Stimulated activated CD8-positive, alpha-beta memory T cell treated with anti-CD3 and anti-CD28 coated beads, Interleukin-15, amount 100 ng/mL, for 48 hours (primary cell): Measurements from ENCODE around the gene TMPRSS13.
"Not testable (repeated sequence)": the region's sequence is repeated elsewhere in the genome, so short reads cannot be mapped to it uniquely, and the experiment has no call there.

Experiments used
- DNase-seq, 2 donors: peaks; one replicate each; pipeline ENCODE4 v3.0.0-alpha.2; 2020; ENCODE audit warnings: low read depth in 2 of 2

The TMPRSS13 gene

DNA sequence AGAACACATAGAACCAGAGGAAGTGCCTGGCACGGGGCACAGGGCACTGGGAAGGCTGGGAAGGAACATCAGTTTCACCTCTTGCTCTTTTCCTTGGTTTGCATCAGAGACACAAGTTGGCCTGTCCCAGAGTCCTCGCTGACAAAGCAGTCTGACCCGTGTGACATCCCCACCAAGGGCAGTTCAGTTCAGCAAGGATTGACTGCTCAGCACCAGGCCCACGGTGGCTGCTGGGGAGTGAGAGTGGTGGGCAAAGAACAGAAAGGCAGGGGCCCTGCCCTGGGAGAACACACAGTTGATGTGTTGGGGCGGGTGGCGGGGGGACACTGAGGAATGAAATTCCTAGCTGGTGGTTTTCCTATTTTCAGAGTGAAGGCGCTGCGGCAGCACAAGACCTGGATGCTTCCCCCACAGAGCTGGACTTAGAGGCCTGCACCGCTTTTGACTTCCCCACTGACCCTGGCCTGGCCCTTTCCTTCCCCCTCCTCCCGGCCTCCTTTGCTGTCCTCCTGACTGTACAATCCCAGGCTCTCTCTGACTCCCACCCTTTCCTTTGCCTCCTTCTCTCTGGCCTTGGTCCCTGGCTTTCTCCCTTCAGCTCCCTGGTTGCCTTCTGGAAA lies 2.2 kb upstream of the TMPRSS13 start:
- no peak for DNase-seq

DNA sequence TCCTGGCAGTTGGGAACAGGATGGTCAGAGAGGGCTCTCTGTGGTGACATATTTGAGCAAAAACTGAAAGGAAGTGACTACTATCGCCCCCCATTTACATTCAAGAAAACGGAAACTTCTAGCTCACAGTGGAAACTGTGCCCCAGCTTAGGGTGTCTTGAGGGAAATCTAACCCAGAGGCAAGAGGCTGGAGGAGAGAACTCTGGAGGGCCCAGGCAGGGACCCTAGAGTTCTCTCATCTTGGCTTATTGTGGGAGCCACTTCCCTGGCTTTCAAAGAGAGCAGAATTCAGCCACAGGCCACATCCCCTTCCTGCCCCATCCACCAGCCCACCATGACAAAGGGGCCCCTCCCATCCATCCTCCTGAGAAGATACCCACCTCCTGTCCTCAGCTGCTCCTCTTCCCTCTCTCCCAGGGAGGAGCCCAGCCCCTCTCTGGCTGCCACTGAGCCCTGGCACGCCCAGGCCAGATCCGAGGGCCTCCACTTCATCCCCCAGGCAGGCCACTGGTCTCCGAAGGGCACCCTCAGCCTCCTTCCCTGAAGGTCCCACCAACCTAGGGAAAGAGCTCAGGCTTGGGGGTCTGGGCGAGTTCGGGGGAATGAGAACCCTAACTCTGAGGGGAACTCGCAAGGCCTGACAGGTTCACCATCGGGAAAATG lies 1.6 kb upstream of the TMPRSS13 start:
- DNase-seq, result no peak

DNA sequence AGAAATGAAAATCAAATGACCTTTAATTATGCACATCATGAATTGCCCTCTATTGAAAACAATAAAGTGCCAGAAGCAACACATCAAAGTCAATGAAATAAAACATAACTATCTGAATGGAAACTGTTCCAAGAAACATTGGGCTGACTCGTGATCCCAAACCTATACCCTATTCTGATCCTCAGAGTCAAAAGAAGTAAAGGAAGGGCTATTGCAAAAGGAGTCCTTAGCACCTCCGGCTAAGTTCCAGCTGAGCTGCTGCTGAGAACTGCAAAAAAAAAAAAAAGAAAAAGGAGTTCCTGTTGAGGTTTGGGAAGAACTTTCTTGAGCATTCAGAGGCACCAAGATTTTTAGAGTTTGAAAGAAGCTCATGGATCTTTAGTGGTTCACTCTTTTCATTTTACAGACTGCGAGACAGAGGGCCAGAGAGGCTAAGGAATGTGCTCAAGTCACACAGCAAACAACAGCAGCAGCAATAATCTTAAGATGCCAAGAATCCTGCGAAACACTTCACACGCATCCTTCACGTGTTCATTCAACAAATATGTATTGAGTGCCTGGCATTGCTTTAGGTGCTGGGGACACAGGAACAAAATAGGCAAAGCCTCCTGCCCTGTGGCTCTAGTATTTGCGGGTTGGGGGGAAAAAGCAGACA lies 841 bp upstream of the TMPRSS13 start:
- DNase-seq, result no peak

DNA sequence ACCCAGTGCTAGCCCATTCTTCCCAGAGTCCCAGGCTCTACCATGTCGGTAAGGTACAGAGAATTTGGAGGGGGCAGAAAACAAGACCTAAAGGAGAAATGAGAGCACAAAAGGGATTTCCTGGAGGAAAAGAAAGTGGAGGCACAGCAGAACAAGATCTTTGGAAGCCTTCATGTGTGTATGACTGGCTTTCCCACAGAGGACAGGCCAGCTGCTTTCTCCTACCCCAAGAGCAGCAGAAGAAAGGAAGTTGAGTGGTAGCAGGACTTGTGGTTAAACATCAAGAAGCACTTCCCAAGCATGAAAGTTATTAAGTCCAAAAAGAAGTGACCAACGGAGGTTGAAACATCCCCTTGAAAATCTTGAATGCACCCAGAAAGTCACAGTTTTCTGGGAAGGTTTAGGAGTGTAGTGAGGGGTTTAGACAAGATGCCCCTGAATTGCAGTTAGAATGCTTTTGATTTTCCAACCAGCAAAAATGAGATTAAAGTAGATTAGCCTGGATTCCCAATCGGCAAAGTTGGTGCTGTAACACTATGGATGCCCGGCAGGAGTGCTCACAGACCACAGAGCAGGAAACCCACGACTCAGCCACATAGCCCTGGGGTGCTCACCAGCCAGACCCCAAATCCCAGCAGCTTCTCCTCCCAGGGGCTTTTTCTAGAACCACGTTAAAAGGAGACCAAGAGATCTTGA lies 608 bp downstream of the TMPRSS13 start:
- DNase-seq, result no peak

DNA sequence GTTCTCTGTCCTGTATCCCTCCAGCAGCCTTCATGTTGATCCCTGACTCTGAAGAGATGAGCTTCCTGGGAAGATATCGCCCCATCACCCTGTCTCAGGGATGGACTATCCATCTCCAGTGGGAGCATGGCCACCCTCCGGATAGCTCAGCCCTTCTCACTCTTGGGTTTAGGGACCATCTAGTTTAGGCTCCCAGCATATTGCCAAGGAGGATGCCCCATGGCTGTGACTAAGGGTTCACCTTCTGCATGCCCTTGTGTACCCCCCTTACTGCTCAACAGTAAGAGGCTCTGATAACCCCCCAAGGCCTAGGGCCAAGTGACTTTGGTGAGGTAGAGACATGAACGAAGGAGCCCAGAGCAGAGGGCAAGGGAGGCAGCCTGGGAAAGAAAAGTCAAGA lies 1.3 kb downstream of the TMPRSS13 start:
- DNase-seq, result no peak

DNA sequence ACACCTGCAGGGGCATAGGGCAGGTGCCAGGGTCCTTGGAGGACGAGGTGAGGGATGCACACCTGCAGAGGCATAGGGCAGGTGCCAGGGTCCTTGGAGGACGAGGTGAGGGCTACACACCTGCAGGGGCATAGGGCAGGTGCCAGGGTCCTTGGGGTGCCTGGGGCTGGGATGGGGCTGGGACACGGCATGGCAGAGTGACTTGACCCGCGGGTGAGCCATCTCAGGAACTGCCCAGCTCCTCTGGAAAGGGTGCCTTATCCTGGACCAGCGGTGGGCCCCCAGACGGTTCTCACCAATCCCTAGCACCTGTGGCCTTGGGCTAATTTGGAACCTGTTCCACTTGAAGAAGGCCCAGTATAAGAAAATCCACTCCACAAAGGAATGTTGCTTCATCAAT lies 3.0 kb downstream of the TMPRSS13 start:
- DNase-seq, result not testable (repeated sequence)

DNA sequence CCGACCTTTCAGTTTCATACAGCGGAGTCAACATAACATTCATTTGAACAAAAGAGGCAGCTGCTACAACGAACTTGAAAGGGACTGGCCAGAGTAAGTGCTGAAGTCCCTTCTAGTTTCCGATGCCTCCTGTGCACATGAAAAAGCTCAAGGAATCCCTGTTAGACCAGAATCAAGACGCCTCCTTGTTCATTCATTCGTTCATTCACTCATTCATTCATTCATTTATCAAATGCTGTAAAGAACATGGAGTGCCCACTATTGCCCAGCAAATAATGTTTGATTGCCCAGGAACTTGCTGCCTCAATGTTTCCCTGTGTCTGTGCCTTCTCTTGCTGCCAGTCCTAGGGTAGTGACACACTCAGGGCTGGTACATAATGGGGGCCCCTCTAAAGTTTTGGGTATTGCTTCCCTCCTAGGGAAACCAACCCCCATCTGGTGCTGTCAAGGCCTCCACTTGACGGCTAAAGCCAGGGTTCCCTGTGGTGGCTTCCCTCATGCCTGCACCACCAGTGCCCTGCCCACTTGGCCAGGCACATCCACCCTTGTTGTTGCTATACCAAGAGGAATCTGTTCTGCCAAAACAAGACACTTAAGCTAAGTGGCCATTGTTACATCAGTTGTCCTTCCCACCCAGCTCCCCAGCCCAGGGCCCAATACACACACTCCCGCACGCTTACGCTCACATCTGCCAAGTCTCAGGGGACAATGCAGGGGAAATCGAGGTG lies 3.8 kb downstream of the TMPRSS13 start:
- DNase-seq, result no peak

- DNase-seq, result no peak
Observed at GRCh38 chr11:117924631-117925170, 4.5 kb downstream of the TMPRSS13 start.

DNA sequence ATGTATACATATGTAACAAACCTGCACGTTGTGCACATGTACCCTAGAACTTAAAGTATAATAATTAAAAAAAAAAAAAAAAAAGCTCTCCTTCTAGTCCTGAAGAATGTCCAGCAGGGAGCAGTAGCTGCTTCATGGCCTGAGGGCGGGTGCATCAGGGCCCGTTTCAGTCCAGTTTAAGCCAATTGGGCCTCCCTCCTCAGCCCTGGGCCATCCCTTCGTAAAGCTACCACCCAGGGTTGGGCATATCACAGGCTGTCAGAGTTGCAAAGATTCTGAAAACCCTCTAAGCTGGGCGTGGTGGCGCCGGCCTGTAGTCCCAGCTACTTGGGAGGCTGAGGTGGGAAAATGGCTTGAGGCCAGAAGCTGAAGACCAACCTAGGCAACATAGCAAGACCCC lies 5.4 kb downstream of the TMPRSS13 start:
- no peak for DNase-seq

- no peak for DNase-seq
Observed at GRCh38 chr11:117923275-117923674, 5.9 kb downstream of the TMPRSS13 start.

DNA sequence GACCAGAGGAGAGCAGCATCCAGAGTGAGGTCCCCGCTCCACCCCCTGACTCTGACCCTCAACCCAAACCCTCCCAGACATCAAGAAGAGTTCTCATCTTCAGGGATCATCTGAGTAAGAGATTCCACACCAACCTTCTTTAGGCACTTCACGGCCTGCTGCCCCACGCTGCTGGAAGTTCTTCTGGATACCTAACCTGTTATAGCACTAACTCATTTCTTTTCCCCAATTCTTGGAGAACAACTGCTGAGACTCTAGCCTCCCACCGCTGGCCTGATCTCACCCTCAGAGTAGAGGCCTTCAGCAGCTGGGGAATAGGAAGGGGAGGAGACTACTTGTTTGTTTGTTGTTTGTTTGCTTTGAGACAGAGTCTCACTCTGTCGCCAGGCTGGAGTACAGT lies 7.3 kb downstream of the TMPRSS13 start:
- no peak for DNase-seq

DNA sequence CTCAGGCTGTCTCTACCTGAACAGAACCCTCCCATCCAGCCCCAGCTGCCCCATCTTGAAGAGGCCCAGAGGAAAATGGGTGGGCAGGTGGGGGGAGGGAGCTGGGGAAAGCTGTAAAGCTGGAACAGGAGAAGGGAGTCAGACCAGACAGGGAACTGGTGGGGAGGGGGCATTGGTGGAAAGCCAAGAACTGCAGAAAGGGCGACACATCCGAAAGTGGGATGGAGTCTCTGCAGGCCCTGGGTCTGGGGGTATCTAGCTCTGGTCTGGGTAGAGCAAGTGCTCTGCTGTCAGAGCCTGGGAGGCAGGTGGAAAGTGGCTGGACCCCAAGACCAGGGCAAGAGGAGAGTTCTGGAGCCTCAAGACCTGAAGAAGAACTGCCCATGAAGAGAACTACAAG lies 7.7 kb downstream of the TMPRSS13 start:
- DNase-seq, result no peak

DNA sequence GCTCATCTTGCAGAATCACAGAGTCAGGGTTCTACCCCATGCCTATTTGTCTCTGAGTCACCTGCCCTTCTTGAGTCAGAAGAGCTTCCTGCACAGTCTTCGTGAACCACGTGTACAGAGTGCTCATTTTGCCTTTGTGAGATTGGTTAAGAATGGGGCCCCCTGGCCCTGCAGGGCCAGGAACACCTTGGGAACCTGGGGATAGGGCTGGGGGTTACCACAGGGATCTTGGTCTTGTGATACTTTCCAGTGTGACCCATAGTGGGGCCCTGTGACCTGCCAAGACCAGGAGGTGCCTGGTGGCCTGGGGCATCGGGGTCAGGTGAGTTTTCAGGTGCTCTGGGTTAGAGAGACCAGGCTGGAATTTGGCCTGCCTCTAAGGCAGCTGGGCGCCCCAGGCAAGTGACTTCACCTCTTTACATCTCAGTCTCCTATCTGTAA lies 9.4 kb downstream of the TMPRSS13 start:
- DNase-seq, result no peak

GRCh38 chr11:117919341-117919740 lies 9.9 kb downstream of the TMPRSS13 start:
- DNase-seq, result no peak

DNA sequence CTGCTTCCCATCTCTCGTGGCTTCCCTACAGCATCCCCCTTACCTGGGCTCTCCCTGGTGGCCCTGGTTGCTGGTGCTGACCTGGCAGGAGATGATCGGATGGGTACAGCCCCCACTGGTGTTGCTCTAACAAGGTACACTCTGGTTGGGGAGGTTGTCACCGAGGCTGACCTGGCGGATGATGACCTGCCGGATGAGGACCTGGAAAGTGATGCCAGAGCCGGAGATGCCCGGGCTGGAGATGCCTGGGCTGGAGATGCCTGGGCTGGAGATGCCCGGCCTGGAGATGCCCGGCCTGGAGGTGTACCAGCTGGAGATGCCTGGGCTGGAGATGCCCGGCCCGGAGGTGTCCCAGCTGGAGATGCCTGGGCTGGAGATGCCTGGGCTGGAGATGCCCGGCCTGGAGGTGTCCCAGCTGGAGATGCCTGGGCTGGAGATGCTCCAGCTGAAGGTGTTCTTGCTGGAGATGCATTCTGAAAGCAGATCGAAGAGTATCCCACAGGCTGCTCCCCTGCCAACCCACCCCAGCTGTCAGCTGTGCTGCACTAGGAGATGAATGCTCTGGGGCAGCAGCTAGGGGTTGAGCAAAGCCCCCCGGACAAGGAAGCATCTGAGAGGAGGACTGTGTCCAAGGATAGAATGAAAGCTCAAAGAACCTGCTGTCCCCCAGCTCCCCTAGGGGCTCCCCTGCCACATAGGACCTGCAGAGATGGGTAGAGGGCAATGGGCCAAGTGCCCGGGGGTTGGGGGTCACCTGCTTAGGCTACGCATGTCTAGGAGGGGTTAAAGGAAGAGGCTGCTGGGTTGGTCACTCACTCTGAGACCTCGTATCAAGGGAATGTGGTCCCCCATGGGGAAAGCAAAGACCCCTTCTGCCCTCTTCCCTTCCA lies 10.6 kb downstream of the TMPRSS13 start:
- no peak for DNase-seq

DNA sequence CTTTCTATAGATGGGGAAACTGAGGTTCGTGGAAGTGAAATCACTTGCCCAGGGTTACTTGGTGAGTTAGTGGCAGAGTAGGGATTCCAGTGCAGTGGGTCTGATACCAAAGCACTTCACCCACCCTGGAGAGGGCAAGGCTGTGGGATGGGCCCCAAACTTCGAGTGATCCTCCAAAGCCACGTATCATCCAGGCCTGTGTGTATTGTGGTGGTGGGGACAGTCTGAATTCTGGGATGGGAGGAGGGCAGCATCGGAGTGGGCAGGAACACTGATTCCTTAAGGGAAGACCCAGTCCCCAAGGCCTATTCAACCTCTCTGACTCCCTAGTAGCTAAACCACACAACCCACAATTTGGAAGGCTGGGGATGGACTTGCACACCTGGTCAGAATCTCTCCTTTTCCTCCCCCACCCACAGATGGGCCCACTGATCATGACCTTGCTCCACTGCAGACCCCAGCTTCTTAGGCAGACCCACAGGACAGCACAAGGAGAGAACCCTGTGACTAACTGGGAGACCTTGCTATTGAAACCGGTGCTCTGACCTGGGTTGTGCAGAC lies 11.5 kb downstream of the TMPRSS13 start:
- no peak for DNase-seq

GRCh38 chr11:117916956-117917355 lies 12.2 kb downstream of the TMPRSS13 start:
- DNase-seq, result no peak

DNA sequence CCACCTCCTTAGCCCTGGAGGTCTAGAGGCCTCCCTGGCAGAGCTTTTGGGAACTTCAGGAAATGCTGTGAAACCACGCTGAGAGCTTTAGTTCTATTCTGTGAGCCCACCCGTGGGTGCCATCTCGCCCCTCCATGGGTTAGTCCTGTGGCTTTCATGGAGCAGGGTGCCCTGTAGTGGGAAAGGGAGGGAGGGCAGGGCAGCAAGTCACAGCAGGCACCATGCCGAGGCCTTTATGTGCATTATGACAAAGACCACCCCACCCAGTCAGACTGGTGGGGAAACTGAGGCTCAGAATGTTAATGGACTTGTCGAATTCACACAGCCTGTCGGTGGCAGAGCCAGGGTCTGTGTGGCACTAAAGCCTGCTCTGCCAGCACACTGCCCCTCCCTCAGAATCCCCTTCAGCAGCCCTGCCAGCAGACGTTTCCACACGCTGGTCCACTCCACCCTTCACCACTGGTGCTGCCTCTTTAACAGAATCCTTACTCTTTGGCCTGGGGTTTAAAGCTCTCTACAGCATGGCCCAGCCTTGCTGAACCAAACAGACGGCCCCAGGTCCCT lies 13.4 kb downstream of the TMPRSS13 start:
- no peak for DNase-seq

DNA sequence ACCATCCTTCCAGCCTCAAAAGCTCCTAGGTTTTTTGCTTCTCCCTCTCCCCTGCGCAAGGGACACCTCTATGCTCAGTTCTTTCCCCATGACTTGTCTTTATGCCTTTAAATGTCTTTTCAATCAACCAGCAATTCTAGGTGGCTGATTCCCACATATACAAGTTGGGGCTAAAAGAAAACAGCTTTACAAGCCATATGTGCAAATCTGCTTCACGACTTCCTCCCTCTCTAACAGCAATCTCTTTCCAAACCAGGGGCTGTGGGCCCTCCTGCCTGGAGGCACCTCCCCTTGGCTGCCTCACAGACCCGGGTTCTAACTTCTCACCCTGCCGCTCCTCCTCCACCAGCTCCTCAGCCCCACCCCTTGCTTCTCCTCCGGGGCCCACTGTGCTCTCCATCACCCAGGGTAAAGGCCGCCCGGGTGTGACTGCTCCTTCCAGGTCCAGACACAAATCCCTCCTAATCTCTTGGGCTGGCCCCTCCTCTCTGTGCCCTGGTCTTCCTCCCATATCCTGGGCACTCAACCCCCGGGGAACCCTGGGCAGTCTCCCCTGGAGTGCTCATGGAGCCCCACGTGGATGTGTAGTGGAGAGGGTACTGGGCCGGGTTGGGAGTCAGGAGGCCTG lies 14.1 kb downstream of the TMPRSS13 start:
- no peak for DNase-seq

- DNase-seq, result no peak
Observed at GRCh38 chr11:117914398-117914761, 14.8 kb downstream of the TMPRSS13 start.
